Pancreas (tissue), 10 donors: Measurements from ENCODE around the gene PLEKHH1. TPM values are rescaled to one million over a fixed set of nuclear protein-coding genes. Genes with fewer than 3 reads are reported as not detected.
A peak's percentile ranks its signal among the peaks of the same experiment; 100 is the strongest.

Source experiments
- ATAC-seq, 4 donors: fragments of 200-7000 bp; cut with Tn5 transposase; one replicate each; pipeline versions ENCODE4 v1.8.0 to v1.9.1; 2020; ENCODE audit warnings: mild to moderate bottlenecking in 4 of 4, moderate library complexity in 4 of 4
- DNase-seq, 6 donors: peaks; one replicate each; pipeline ENCODE4 v3.0.0-alpha.2; 2020
- FAIRE-seq: peaks from 2 replicates; lab custom pipeline; 2012; peaks lifted over from hg19 to GRCh38; lab: Jason Lieb, UNC
- H3K27ac ChIP-seq, 4 donors: fragments of 200-600 bp; sonication (generic); 1 replicate in 3 of 4; 2 replicates in 1 of 4; pipeline versions ENCODE4 v1.5.0 to v1.8.0; 2020
- H3K27me3 ChIP-seq, 4 donors: fragments of 200-600 bp; one replicate each; pipeline ENCODE4 v1.8.0; 2021
- H3K36me3 ChIP-seq, 3 donors: fragments of 200-600 bp; sonication (generic) in 1 of 3; one replicate each; pipeline versions ENCODE4 v1.5.0 to v1.8.0; 2020 to 2021
- H3K4me1 ChIP-seq, 3 donors: fragments of 200-600 bp; one replicate each; pipeline ENCODE4 v1.8.0; 2021
- H3K4me3 ChIP-seq, 4 donors: fragments of 200-600 bp; sonication (generic) in 2 of 4; one replicate each; pipeline versions ENCODE4 v1.5.0 to v1.8.0; 2020 to 2021
- H3K9me3 ChIP-seq, 4 donors: fragments of 200-600 bp; one replicate each; pipeline ENCODE4 v1.8.0; 2021
- CTCF ChIP-seq, 4 donors: fragments of 200-600 bp; sonication (generic) in 3 of 4; IDR thresholded peaks; one replicate each; pipeline versions ENCODE4 v1.5.0 to v1.8.0; 2021; ENCODE audit warnings: antibody characterized with exemption in 4 of 4
- WGBS, 2 donors: extraction: QIAGEN DNeasy Blood & Tissue Kit; methylation state at CpG; one replicate each; pipeline ENCODE4 v1.1.7; 2013; 5-methylcytosine and 5-hydroxymethylcytosine counted together
- intact Hi-C, 3 donors: fragments of 100-400 bp; cut with DNase I; formaldehyde crosslinking; loops; one replicate each; pipeline versions ENCODE4 v1.11.1 to v1.14.2; 2022
- polyA plus RNA-seq, 2 donors: library from polyadenylated mRNA; stranded (reverse); fragments of 200-250 nt; gene quantifications; one replicate each; pipeline ENCODE4 v1.2.3, GENCODE V29; 2013
- total RNA-seq, 6 donors: library from RNA; stranded (reverse); fragmentation: NEBNext Ultra II Directional in 4 of 6; extraction: Animal tissue kit (Norgen Biotek cat#: 25700) in 4 of 6; gene quantifications; one replicate each; pipeline versions ENCODE4 v1.2.1 to v1.2.4, GENCODE V29; 2021 to 2023
- donor health status: healthy with polysubstance abuse.
- donor health status: DM: no; HTN: no; CAD: no; lungs with moderate emphysema.
- donor health status: DM: no; HTN: no; CAD: no.
- donor health status: control.
- donor health status: control.
- donor health status: Bipolar disorder and iron deficiency.
- donor health status: DM: yes; HTN: yes; CAD: no.
- donor health status: DM: no; HTN: no; CAD: no.
- donor health status: DM: no; HTN: no; CAD: no.
- donor health status: DM: yes; HTN: yes; CAD: no.

The PLEKHH1 gene
- total and polyA plus RNA-seq, 8 donors, result 15.0 to 48.8 (median 22.6) TPM

- 93 to 95% methylated on average over 1 of the region's 1 CpG for WGBS, 2 donors
- no peak for FAIRE-seq
- intact Hi-C loops, result loop anchor here in 2 of 3 donors (10.0 kb wide), 2 partner anchors 93 to 123 kb away; partner anchors contain the start of genes RDH12 (in 2 of the 2) and VTI1B (in 1 of the 2)
- Histone ChIP-seq H3K36me3 (peaks cover 0 to 33% (median 0%) of the 10 kb centered on the region in 3 donors), H3K27ac (no peak overlapping the region), H3K4me3 (no peak overlapping the region), H3K4me1 (no peaks in the 10 kb centered on the region), H3K9me3 (no peaks in the 10 kb centered on the region), H3K27me3 (no peaks in the 10 kb centered on the region)
- DNase-seq, result no peak
- TF ChIP-seq CTCF (IDR thresholded peaks at IDR 0.05), result no peak
- no peak for ATAC-seq
These were observed 48.6 kb downstream of the PLEKHH1 start for GRCh38 chr14:67581643-67582042.

- H3K4me1 ChIP-seq, result no peaks in the 10 kb centered on the region
- FAIRE-seq (no peak), DNase-seq (no peak), ATAC-seq (no peak)
- H3K9me3 ChIP-seq, result no peaks in the 10 kb centered on the region
- no peak overlapping the region for H3K4me3 ChIP-seq
- H3K27ac ChIP-seq, result no peak overlapping the region
- WGBS, 2 donors, result 85 to 88% methylated on average over 7 of the region's 7 CpGs
- no peak for TF ChIP-seq CTCF (IDR thresholded peaks at IDR 0.05)
- H3K27me3 ChIP-seq, result no peaks in the 10 kb centered on the region
- peaks cover 0 to 38% (median 0%) of the 10 kb centered on the region in 3 donors for H3K36me3 ChIP-seq
- intact Hi-C loops, result loop anchor here in 2 of 3 donors (10.0 kb wide), 2 partner anchors 93 to 123 kb away; partner anchors contain the start of genes RDH12 (in 2 of the 2) and VTI1B (in 1 of the 2)
These were observed 49.0 kb downstream of the PLEKHH1 start for GRCh38 chr14:67582061-67582460.

- FAIRE-seq (peak; percentile 37), ATAC-seq (peak; percentile 78 to 93 (median 91)), DNase-seq (peak in 2 of 6 donors; percentile 43 to 55)
- intact Hi-C loops, result loop anchor here in 2 of 3 donors (10.0 kb wide), 2 partner anchors 91 to 121 kb away; partner anchors contain the start of genes RDH12 (in 2 of the 2) and VTI1B (in 1 of the 2)
- Histone ChIP-seq H3K4me1 (no peaks in the 10 kb centered on the region), H3K9me3 (no peaks in the 10 kb centered on the region), H3K36me3 (peaks cover 0 to 40% (median 0%) of the 10 kb centered on the region in 3 donors), H3K27ac (no peak overlapping the region), H3K27me3 (no peaks in the 10 kb centered on the region), H3K4me3 (no peak overlapping the region)
- TF ChIP-seq CTCF (IDR thresholded peaks at IDR 0.05), result peak; percentile 26 to 53 (median 47)
- WGBS, 2 donors, result 85 to 93% methylated on average over 6 of the region's 6 CpGs
These were observed 50.9 kb downstream of the PLEKHH1 start for GRCh38 chr14:67583711-67584644.

- DNase-seq (no peak), FAIRE-seq (no peak), ATAC-seq (no peak)
- H3K27ac ChIP-seq, result no peak overlapping the region
- WGBS, 2 donors, result 95% methylated on average over 3 of the region's 3 CpGs
- intact Hi-C loops, result loop anchor here in 2 of 3 donors (10.0 kb wide), 2 partner anchors 90 to 120 kb away; partner anchors contain the start of genes RDH12 (in 2 of the 2) and VTI1B (in 1 of the 2)
- peaks cover 0 to 39% (median 0%) of the 10 kb centered on the region in 3 donors for H3K36me3 ChIP-seq
- no peaks in the 10 kb centered on the region for H3K4me1 ChIP-seq
- H3K4me3 ChIP-seq, result no peak overlapping the region
- H3K27me3 ChIP-seq, result no peaks in the 10 kb centered on the region
- no peak for TF ChIP-seq CTCF (IDR thresholded peaks at IDR 0.05)
- H3K9me3 ChIP-seq, result no peaks in the 10 kb centered on the region
These were observed 51.9 kb downstream of the PLEKHH1 start for GRCh38 chr14:67584978-67585377.
